HG02938 (cell line): ENCODE results near the gene TMF1.
A peak's percentile ranks its signal among the peaks of the same experiment; 100 is the strongest.

Experiments
- ATAC-seq: cut with Tn5 transposase; IDR thresholded peaks from one replicate; pipeline ENCODE4 v1.9.1; 2021; ENCODE audit warnings: mild to moderate bottlenecking, moderate library complexity; ENCODE audit not compliant: unreplicated experiment

TMF1 gene

GRCh38 chr3:69080233-69080920, 28.2 kb upstream of the TMF1 start, which contains the start of gene UBA3:
UBA3 (minus strand) TSS chr3:69080365; CDS start chr3:69080353, 12 bp downstream.
- peak; percentile 48 for ATAC-seq

GRCh38 chr3:69079269-69080159, 27.4 kb upstream of the TMF1 start:
- no peak for ATAC-seq

- no peak for ATAC-seq
Measured at GRCh38 chr3:69072928-69073327, 20.8 kb upstream of the TMF1 start.

- no peak for ATAC-seq
Measured at GRCh38 chr3:69066121-69066520, 14.0 kb upstream of the TMF1 start.

GRCh38 chr3:69065318-69065964, 13.3 kb upstream of the TMF1 start:
- no peak for ATAC-seq

GRCh38 chr3:69063636-69064035, 11.5 kb upstream of the TMF1 start:
- no peak for ATAC-seq

- no peak for ATAC-seq
Measured at GRCh38 chr3:69059688-69060087, 7.6 kb upstream of the TMF1 start.

GRCh38 chr3:69058947-69059224, 6.8 kb upstream of the TMF1 start:
- ATAC-seq, result no peak

- peak; percentile 99 for ATAC-seq
Measured at GRCh38 chr3:69058180-69058946, 6.2 kb upstream of the TMF1 start.

GRCh38 chr3:69052472-69052898, 352 bp upstream of the TMF1 start:
- ATAC-seq, result peak; percentile 2

GRCh38 chr3:69048990-69049389, 3.1 kb downstream of the TMF1 start:
- no peak for ATAC-seq

GRCh38 chr3:69044608-69045007, 7.5 kb downstream of the TMF1 start:
- ATAC-seq, result no peak

GRCh38 chr3:69033470-69033869, 18.7 kb downstream of the TMF1 start:
- ATAC-seq, result no peak

GRCh38 chr3:69032737-69033136, 19.4 kb downstream of the TMF1 start:
- ATAC-seq, result no peak

GRCh38 chr3:69032142-69032541, 20.0 kb downstream of the TMF1 start:
- no peak for ATAC-seq

GRCh38 chr3:69031635-69032034, 20.5 kb downstream of the TMF1 start:
- no peak for ATAC-seq

GRCh38 chr3:69020857-69021256, 31.3 kb downstream of the TMF1 start:
- ATAC-seq, result no peak

- no peak for ATAC-seq
Measured at GRCh38 chr3:69020424-69020823, 31.7 kb downstream of the TMF1 start.

GRCh38 chr3:69016901-69017300, 35.2 kb downstream of the TMF1 start:
- no peak for ATAC-seq

GRCh38 chr3:69016102-69016501, 36.0 kb downstream of the TMF1 start:
- no peak for ATAC-seq

GRCh38 chr3:69014022-69014580, 38.0 kb downstream of the TMF1 start:
- no peak for ATAC-seq
